ENCODE measurements around the gene LIPK.

LIPK gene

GRCh38 chr10:88756660-88757059 is 50.6 kb downstream of the LIPK start:
- no peak for TF ChIP-seq CTCF (IDR thresholded peaks at IDR 0.05; ENCODE audit: insufficient read depth, low read depth, low read length, missing control alignments)
- no peak overlapping the region for H3K4me3 ChIP-seq (ENCODE audit: low read depth, low read length)
- no peak for DNase-seq (ENCODE audit: low read depth)

GRCh38 chr10:88759366-88760101 is 53.5 kb downstream of the LIPK start, which contains the start of gene LIPN:
TSS of gene LIPN (plus strand) at chr10:88760020. CDS start at chr10:88761406, 1,386 bp downstream.
- TF ChIP-seq CTCF (IDR thresholded peaks at IDR 0.05; ENCODE audit: insufficient read depth, low read depth, low read length, missing control alignments): no peak
- peak; percentile 12 for DNase-seq (ENCODE audit: low read depth)
- no peak within 1 kb of the TSS for H3K4me3 ChIP-seq (ENCODE audit: low read depth, low read length)

GRCh38 chr10:88762906-88763305 is 56.9 kb downstream of the LIPK start:
- no peak for TF ChIP-seq CTCF (IDR thresholded peaks at IDR 0.05; ENCODE audit: insufficient read depth, low read depth, low read length, missing control alignments)
- no peak overlapping the region for H3K4me3 ChIP-seq (ENCODE audit: low read depth, low read length)
- peak; percentile 2 for DNase-seq (ENCODE audit: low read depth)

- H3K4me3 ChIP-seq (ENCODE audit: low read depth, low read length): no peak overlapping the region
- TF ChIP-seq CTCF (IDR thresholded peaks at IDR 0.05; ENCODE audit: insufficient read depth, low read depth, low read length, missing control alignments): no peak
- DNase-seq (ENCODE audit: low read depth): no peak
These were observed 57.4 kb downstream of the LIPK start for GRCh38 chr10:88763441-88763840.

- H3K4me3 ChIP-seq (ENCODE audit: low read depth, low read length): no peak overlapping the region
- TF ChIP-seq CTCF (IDR thresholded peaks at IDR 0.05; ENCODE audit: insufficient read depth, low read depth, low read length, missing control alignments): no peak
- DNase-seq (ENCODE audit: low read depth): peak; percentile 2
These were observed 58.1 kb downstream of the LIPK start for GRCh38 chr10:88764110-88764509.

- H3K4me3 ChIP-seq (ENCODE audit: low read depth, low read length): no peak overlapping the region
- no peak for DNase-seq (ENCODE audit: low read depth)
- TF ChIP-seq CTCF (IDR thresholded peaks at IDR 0.05; ENCODE audit: insufficient read depth, low read depth, low read length, missing control alignments): no peak
These were observed 59.8 kb downstream of the LIPK start for GRCh38 chr10:88765816-88766215.

GRCh38 chr10:88769384-88769783 is 63.3 kb downstream of the LIPK start:
- no peak for DNase-seq (ENCODE audit: low read depth)
- no peak overlapping the region for H3K4me3 ChIP-seq (ENCODE audit: low read depth, low read length)
- no peak for TF ChIP-seq CTCF (IDR thresholded peaks at IDR 0.05; ENCODE audit: insufficient read depth, low read depth, low read length, missing control alignments)

Measured in GM12865 (cell line).